ENCODE results near the gene PLAGL2.

Gene PLAGL2

DNA sequence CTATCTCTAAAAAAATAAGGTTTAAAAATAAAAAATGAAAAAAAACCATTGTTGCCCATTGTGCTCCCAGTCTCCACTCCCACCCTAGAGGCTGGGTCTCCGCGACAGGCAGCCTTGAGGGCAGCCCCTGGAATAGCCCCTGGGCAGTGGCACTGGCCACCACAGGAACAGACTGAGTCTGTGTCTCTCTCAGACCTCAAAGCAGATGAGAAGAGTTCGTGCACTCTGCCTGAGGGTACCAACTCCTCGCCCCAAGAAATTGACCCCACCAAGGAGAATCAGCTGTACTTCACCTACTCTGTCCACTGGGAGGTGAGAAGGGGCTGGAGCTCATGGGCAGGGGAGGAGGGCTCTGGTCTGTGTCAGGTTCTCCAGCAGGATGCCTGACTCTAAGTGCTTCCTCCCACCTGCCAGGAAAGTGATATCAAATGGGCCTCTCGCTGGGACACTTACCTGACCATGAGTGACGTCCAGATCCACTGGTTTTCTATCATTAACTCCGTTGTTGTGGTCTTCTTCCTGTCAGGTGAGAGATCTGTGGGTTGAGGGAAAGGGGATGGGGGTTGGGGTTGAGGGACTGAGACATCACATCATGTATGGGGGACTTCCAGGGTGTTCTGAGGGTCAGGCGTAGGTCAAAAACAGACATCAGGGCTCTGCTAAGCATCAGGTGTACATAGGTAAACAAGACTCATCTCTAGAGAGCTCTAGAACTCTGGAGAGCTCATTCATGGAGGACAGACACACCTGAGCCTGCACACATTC lies 62.5 kb downstream of the PLAGL2 start:
- no peak for DNase-seq

- no peak for DNase-seq
Measured at GRCh38 chr20:32142991-32143390, 64.6 kb downstream of the PLAGL2 start.

Data from left hindlimb (tissue), 1 donor.